ENCODE measurements around the gene FCHO2. TPM values are rescaled to one million over a fixed set of nuclear protein-coding genes. Genes with fewer than 3 reads are reported as not detected.

FCHO2 gene
- total RNA-seq, 4 donors from 2014 or later: 38.7 to 57.0 (median 46.5) TPM

- H3K36me3 ChIP-seq: peaks cover 3 to 5% of the 10 kb centered on the region in 2 donors
- H3K9me3 ChIP-seq: no peaks in the 10 kb centered on the region
- no peak overlapping the region for H3K4me3 ChIP-seq (replicated peaks in 1 of 3)
- H3K4me1 ChIP-seq: no peaks in the 10 kb centered on the region
- no peak for TF ChIP-seq CTCF (IDR thresholded peaks at IDR 0.05)
- TF ChIP-seq POLR2A (IDR thresholded peaks at IDR 0.05): no peak
- no peaks in the 10 kb centered on the region for H3K27me3 ChIP-seq
- no peak overlapping the region for H3K27ac ChIP-seq
- intact Hi-C loops (cut with DNase I): no loop called here
- WGBS, 2 donors: 90% methylated on average over 1 of the region's 1 CpG
- DNase-seq: no peak
Observed at GRCh38 chr5:72988769-72989168, 32.9 kb downstream of the FCHO2 start.

- Histone ChIP-seq H3K4me3 (replicated peaks in 1 of 3) (no peak overlapping the region), H3K27me3 (no peaks in the 10 kb centered on the region), H3K27ac (no peak overlapping the region), H3K4me1 (no peaks in the 10 kb centered on the region), H3K36me3 (peaks cover 3 to 5% of the 10 kb centered on the region in 2 donors), H3K9me3 (no peaks in the 10 kb centered on the region)
- TF ChIP-seq POLR2A (IDR thresholded peaks at IDR 0.05) (no peak), CTCF (IDR thresholded peaks at IDR 0.05) (no peak)
- intact Hi-C loops (cut with DNase I): no loop called here
- DNase-seq: no peak
Observed at GRCh38 chr5:72991394-72991793, 35.6 kb downstream of the FCHO2 start.

GRCh38 chr5:72994578-72994977, 38.7 kb downstream of the FCHO2 start:
- WGBS, 2 donors: 97 to 98% methylated on average over 1 of the region's 1 CpG
- no peak overlapping the region for H3K27ac ChIP-seq

GRCh38 chr5:72996632-72997031, 40.8 kb downstream of the FCHO2 start:
- DNase-seq: no peak
- H3K9me3 ChIP-seq: no peaks in the 10 kb centered on the region
- H3K36me3 ChIP-seq: peaks cover 9 to 12% of the 10 kb centered on the region in 2 donors
- H3K27ac ChIP-seq: no peak overlapping the region
- no peak overlapping the region for H3K4me3 ChIP-seq (replicated peaks in 1 of 3)
- TF ChIP-seq POLR2A (IDR thresholded peaks at IDR 0.05) (no peak), CTCF (IDR thresholded peaks at IDR 0.05) (no peak)
- H3K4me1 ChIP-seq: no peaks in the 10 kb centered on the region
- H3K27me3 ChIP-seq: no peaks in the 10 kb centered on the region
- WGBS, 2 donors: 95 to 98% methylated on average over 21 to 28 of the region's 28 CpGs
- intact Hi-C loops (cut with DNase I): no loop called here

More at GRCh38 chr5:72994578-72994977, 38.7 kb downstream of the FCHO2 start:
- peaks cover 15% of the 10 kb centered on the region in 2 donors for H3K36me3 ChIP-seq
- TF ChIP-seq CTCF (IDR thresholded peaks at IDR 0.05) (no peak), POLR2A (IDR thresholded peaks at IDR 0.05) (no peak)
- no peak overlapping the region for H3K4me3 ChIP-seq (replicated peaks in 1 of 3)
- intact Hi-C loops (cut with DNase I): no loop called here
- no peaks in the 10 kb centered on the region for H3K27me3 ChIP-seq
- no peaks in the 10 kb centered on the region for H3K9me3 ChIP-seq
- no peak for DNase-seq
- no peaks in the 10 kb centered on the region for H3K4me1 ChIP-seq

GRCh38 chr5:72999916-73000315, 44.1 kb downstream of the FCHO2 start:
- intact Hi-C loops (cut with DNase I): no loop called here
- TF ChIP-seq CTCF (IDR thresholded peaks at IDR 0.05) (no peak), POLR2A (IDR thresholded peaks at IDR 0.05) (no peak)
- Histone ChIP-seq H3K9me3 (no peaks in the 10 kb centered on the region), H3K27ac (no peak overlapping the region), H3K4me1 (no peaks in the 10 kb centered on the region), H3K27me3 (no peaks in the 10 kb centered on the region), H3K4me3 (replicated peaks in 1 of 3) (no peak overlapping the region), H3K36me3 (peaks cover 9 to 12% of the 10 kb centered on the region in 2 donors)
- WGBS, 2 donors: 95 to 96% methylated on average over 4 of the region's 4 CpGs
- DNase-seq: no peak

Measured in thyroid gland (tissue), 4 donors.